SK-N-SH (cell line): ENCODE measurements around the gene NELFA. TPM values are rescaled to one million over a fixed set of nuclear protein-coding genes. Genes with fewer than 3 reads are reported as not detected.

Experiments
- CTCF ChIA-PET: fragments of 300-600, 350-600 bp; formaldehyde crosslinking; extraction: SDS; loops from one replicate; lab custom pipeline; 2021; lab: Yijun Ruan, JAX
- POLR2A ChIA-PET: fragments of 350-600 bp; sonication (Branson Sonifier 250); formaldehyde crosslinking; extraction: SDS; loops from one replicate; lab custom pipeline; 2020; ENCODE audit warnings: antibody characterized with exemption, inconsistent platforms; lab: Yijun Ruan, JAX
- DNase-seq: peaks from one replicate; pipeline ENCODE4 v3.0.0; 2012
- H2AFZ ChIP-seq: fragments of 200-600 bp; sonication (generic); 2 replicates; pipeline ENCODE4 v1.8.1; 2016; ENCODE audit warnings: antibody characterized with exemption, mild to moderate bottlenecking, low read depth
- H3F3A ChIP-seq: fragments of 200-600 bp; sonication (generic); replicated peaks from 2 replicates; pipeline ENCODE3; 2016; ENCODE audit warnings: antibody characterized with exemption, mild to moderate bottlenecking; ENCODE audit not compliant: insufficient read depth
- H3K27ac ChIP-seq, 2 experiments: fragments of 200-500 bp in 1 of 2; fragments of 200-600 bp in 1 of 2; sonication (Bioruptor generic) in 1 of 2; sonication (generic), shearing (Covaris generic) in 1 of 2; 2 replicates each; pipeline versions ENCODE4 v1.5.1 to v1.6.1; 2014 to 2016; ENCODE audit warnings: low read depth in 2 of 2, inconsistent platforms in 1 of 2, low read length in 1 of 2, mild to moderate bottlenecking in 1 of 2, mixed read lengths in 1 of 2
- H3K27me3 ChIP-seq: fragments of 200-600 bp; sonication (generic), shearing (Covaris generic); 2 replicates; pipeline ENCODE4 v1.6.1; 2016; ENCODE audit warnings: mixed run types; ENCODE audit not compliant: insufficient read depth
- H3K36me3 ChIP-seq, 2 experiments: fragments of 200-500 bp in 1 of 2; fragments of 200-600 bp in 1 of 2; sonication (Bioruptor generic) in 1 of 2; sonication (generic) in 1 of 2; replicated peaks in 1 of 2; 2 replicates each; pipeline versions ENCODE3 to v1.5.1; 2014 to 2016; ENCODE audit warnings: low read length in 1 of 2, mild to moderate bottlenecking in 1 of 2; ENCODE audit not compliant: insufficient read depth in 2 of 2, control insufficient read depth in 1 of 2
- H3K4me1 ChIP-seq, 2 experiments: fragments of 200-500 bp in 1 of 2; fragments of 200-600 bp in 1 of 2; sonication (Bioruptor generic) in 1 of 2; sonication (generic), shearing (Covaris generic) in 1 of 2; 2 replicates each; pipeline versions ENCODE4 v1.5.1 to v1.6.1; 2014 to 2016; ENCODE audit warnings: low read depth in 1 of 2, low read length in 1 of 2, mixed run types in 1 of 2; ENCODE audit not compliant: insufficient read depth in 2 of 2, control insufficient read depth in 1 of 2
- H3K4me2 ChIP-seq: fragments of 200-600 bp; sonication (generic), shearing (Covaris generic); 2 replicates; pipeline ENCODE4 v1.6.1; 2017; ENCODE audit warnings: mixed run types
- H3K4me3 ChIP-seq, 2 experiments: fragments of 200-500 bp in 1 of 2; fragments of 200-600 bp in 1 of 2; sonication (Bioruptor generic) in 1 of 2; sonication (generic), shearing (Covaris generic) in 1 of 2; 2 replicates each; pipeline versions ENCODE4 v1.5.1 to v1.8.1; 2014 to 2016; ENCODE audit warnings: low read depth in 2 of 2, inconsistent platforms in 1 of 2, low read length in 1 of 2, mild to moderate bottlenecking in 1 of 2, mixed read lengths in 1 of 2, moderate library complexity in 1 of 2
- H3K79me2 ChIP-seq: fragments of 200-600 bp; sonication (generic); 2 replicates; pipeline ENCODE4 v1.8.1; 2017; ENCODE audit warnings: mild to moderate bottlenecking; ENCODE audit not compliant: insufficient read depth
- H3K9ac ChIP-seq: fragments of 200-600 bp; sonication (generic); 2 replicates; pipeline ENCODE4 v1.6.1; 2017; ENCODE audit warnings: mixed run types
- H3K9me2 ChIP-seq: fragments of 200-600 bp; sonication (generic); 2 replicates; pipeline ENCODE4 v1.6.1; 2017; ENCODE audit warnings: mixed run types
- H3K9me3 ChIP-seq: fragments of 200-600 bp; sonication (generic); 2 replicates; pipeline ENCODE4 v1.6.1; 2017; ENCODE audit warnings: mixed run types, mild to moderate bottlenecking, moderate library complexity
- H4K20me1 ChIP-seq: fragments of 200-600 bp; sonication (generic); 2 replicates; pipeline ENCODE4 v1.6.1; 2017; ENCODE audit warnings: mild to moderate bottlenecking, mixed run types; ENCODE audit not compliant: insufficient read depth
- CHD2 ChIP-seq: fragments of 150-350 bp; IDR thresholded peaks from 2 replicates; pipeline ENCODE4 v1.6.1; 2018; ENCODE audit warnings: low read length; ENCODE audit not compliant: partially characterized antibody
- ELF1 ChIP-seq: IDR thresholded peaks from 2 replicates; pipeline ENCODE4 v1.4.0; 2012
- EP300 ChIP-seq, 2 experiments: IDR thresholded peaks; 2 replicates each; pipeline versions ENCODE4 v1.4.0 to v1.6.1; 2012; ENCODE audit warnings: borderline replicate concordance in 1 of 2, low read depth in 1 of 2, low read length in 1 of 2
- FOXM1 ChIP-seq: IDR thresholded peaks from 2 replicates; pipeline ENCODE4 v1.4.0; 2012; ENCODE audit warnings: low read depth, mild to moderate bottlenecking
- GABPA ChIP-seq: IDR thresholded peaks from 2 replicates; pipeline ENCODE4 v1.4.0; 2012; ENCODE audit warnings: low read depth, mild to moderate bottlenecking
- GATA2 ChIP-seq: sonication (generic); formaldehyde crosslinking; IDR thresholded peaks from 2 replicates; pipeline ENCODE4 v1.5.0; 2020; ENCODE audit warnings: mild to moderate bottlenecking, missing genetic modification reagents
- JUND ChIP-seq: IDR thresholded peaks from 2 replicates; pipeline ENCODE4 v1.4.0; 2012
- MXI1 ChIP-seq: IDR thresholded peaks from 2 replicates; pipeline ENCODE4 v1.6.1; 2012; ENCODE audit warnings: mild to moderate bottlenecking, low read depth, low read length, improper control_type of control experiment
- POLR2AphosphoS5 ChIP-seq: IDR thresholded peaks from 2 replicates; pipeline ENCODE4 v1.6.1; 2012; ENCODE audit warnings: low read depth, low read length
- RCOR1 ChIP-seq: fragments of 150-350 bp; IDR thresholded peaks from 2 replicates; pipeline ENCODE4 v1.6.1; 2017; ENCODE audit warnings: antibody characterized with exemption, low read length
- RFX5 ChIP-seq: IDR thresholded peaks from 2 replicates; pipeline ENCODE4 v1.6.1; 2012; ENCODE audit warnings: mild to moderate bottlenecking, improper control_type of control experiment, low read length
- RXRA ChIP-seq: IDR thresholded peaks from 2 replicates; pipeline ENCODE4 v1.4.0; 2012; ENCODE audit warnings: low read depth, mild to moderate bottlenecking, borderline replicate concordance
- SIN3A ChIP-seq: IDR thresholded peaks from 2 replicates; pipeline ENCODE4 v1.6.1; 2012; ENCODE audit warnings: low read depth, mild to moderate bottlenecking, low read length, moderate library complexity, borderline replicate concordance
- TAF1 ChIP-seq: IDR thresholded peaks from 2 replicates; pipeline ENCODE4 v1.6.1; 2012; ENCODE audit warnings: low read depth, mild to moderate bottlenecking, low read length, moderate library complexity, borderline replicate concordance
- TCF12 ChIP-seq: IDR thresholded peaks from 2 replicates; pipeline ENCODE4 v1.4.0; 2012
- TEAD4 ChIP-seq: IDR thresholded peaks from 2 replicates; pipeline ENCODE4 v1.4.0; 2012; ENCODE audit warnings: mild to moderate bottlenecking, borderline replicate concordance; ENCODE audit not compliant: insufficient read depth
- WGBS: methylation state at CpG from one replicate; pipeline ENCODE4 v1.1.6; 2017; ENCODE audit warnings: low lambda C conversion rate; 5-methylcytosine and 5-hydroxymethylcytosine counted together
- polyA plus RNA-seq, 3 experiments: library from polyadenylated mRNA; depleted of rRNA; stranded (reverse); fragments of >200 nt; gene quantifications; 2 replicates each; pipeline ENCODE4 v1.2.3, GENCODE V29; 2012
- TF ChIP-seq, protein P1 (sequence below): IDR thresholded peaks from 2 replicates; pipeline ENCODE4 v1.4.0; 2012; ENCODE audit warnings: low read depth
- TF ChIP-seq, protein P2 (sequence below): IDR thresholded peaks from 2 replicates; pipeline ENCODE4 v1.4.0; 2012; ENCODE audit warnings: low read depth, borderline replicate concordance
- TF ChIP-seq, protein P3 (sequence below): fragments of 150-350 bp; IDR thresholded peaks from 2 replicates; pipeline ENCODE4 v1.6.1; 2016; ENCODE audit warnings: mild to moderate bottlenecking, low read depth, low read length

NELFA gene
- polyA plus RNA-seq, 1 of the 3 experiments (the other 2 are of a cell fraction) = 26.8 TPM

DNA sequence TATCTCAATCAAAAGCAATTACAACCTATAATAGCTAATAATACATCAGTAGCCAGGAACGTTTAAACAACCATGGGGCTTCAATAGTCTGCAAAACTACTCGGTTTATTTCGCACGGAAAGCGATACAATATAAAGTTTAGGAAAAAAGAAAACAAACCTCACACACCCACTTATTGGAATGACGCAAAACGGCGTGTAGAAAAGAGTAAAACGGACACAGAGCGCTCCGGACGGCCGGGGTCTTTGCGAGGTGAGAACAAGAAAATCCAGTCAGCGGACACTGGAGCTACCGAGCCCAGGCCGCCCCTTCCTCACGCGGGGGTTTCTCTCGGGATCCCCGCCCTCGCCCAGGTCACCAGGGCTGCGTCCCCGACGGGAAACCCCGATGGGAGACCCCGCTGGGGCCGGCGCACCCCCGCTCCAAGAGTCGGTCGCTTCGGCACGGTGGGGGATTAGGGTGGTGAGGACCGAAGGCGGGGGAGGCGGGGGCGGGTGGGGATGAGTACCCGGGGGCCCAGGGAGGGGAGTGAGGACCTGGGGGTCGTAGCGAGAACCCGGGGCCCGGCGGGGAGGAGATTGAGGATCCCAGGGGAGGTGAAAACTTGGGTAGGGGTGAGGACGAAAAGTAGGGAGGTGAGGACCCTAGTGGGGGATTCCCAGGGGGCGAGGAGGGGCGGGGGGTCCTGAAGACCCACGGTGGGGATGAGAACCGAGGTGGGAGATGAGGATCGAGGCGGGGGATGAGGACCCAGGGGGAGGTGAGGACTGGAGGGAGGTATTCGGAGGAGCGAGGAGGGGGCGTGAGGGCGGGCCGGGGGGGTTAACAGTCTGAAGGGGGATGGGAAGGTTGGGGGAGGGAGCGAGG lies 737 bp downstream of the NELFA start:
- Histone ChIP-seq H3K27ac (peak overlapping the region in 1 of 2 experiments; percentile 90; a peak in 1 of 4 replicates), H3K4me3 (peak overlapping the region; percentile 75 to 89), H3K79me2 (peaks cover 57% of the 10 kb centered on the region), H3K9me2 (no peaks in the 10 kb centered on the region), H3K27me3 (no peaks in the 10 kb centered on the region), H4K20me1 (peaks cover 30% of the 10 kb centered on the region), H3K9me3 (no peaks in the 10 kb centered on the region), H3K36me3 (peaks cover 0 to 12% of the 10 kb centered on the region in 2 experiments), H3K4me1 (peaks cover 5 to 7% of the 10 kb centered on the region in 2 experiments; a peak in 1 of 4 replicates), H3F3A (peaks cover 19% of the 10 kb centered on the region), H2AFZ (peak overlapping the region; percentile 58; the same call in 1 of the 2 replicates), H3K4me2 (peak overlapping the region; percentile 95), H3K9ac (peak overlapping the region; percentile 95)
- DNase-seq = peak; percentile 78
- WGBS = 1% methylated on average over 57 of the region's 57 CpGs
- CTCF ChIA-PET = interaction anchor here (0.6 to 2.9 kb wide), 6 partner anchors 8 to 406 kb away, joined by 3 to 12 read pairs (median 5); no protein-coding TSS in a partner anchor
- POLR2A ChIA-PET = interaction anchor here (1.7 kb wide), 1 partner anchor 24 kb away, joined by 6 read pairs; no protein-coding TSS in a partner anchor
- TF ChIP-seq, protein P1, sequence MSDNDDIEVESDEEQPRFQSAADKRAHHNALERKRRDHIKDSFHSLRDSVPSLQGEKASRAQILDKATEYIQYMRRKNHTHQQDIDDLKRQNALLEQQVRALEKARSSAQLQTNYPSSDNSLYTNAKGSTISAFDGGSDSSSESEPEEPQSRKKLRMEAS = no peak
- TF ChIP-seq FOXM1 (no peak), RCOR1 (no peak), TEAD4 (no peak), TAF1 (no peak), ELF1 (no peak), JUND (no peak), GATA2 (no peak), SIN3A (no peak), TCF12 (no peak), GABPA (no peak), RFX5 (no peak), MXI1 (no peak), EP300 (IDR thresholded peaks at IDR 0.05; ENCODE audit: borderline replicate concordance in 1 of 2, low read depth in 1 of 2, low read length in 1 of 2) (no peak), POLR2AphosphoS5 (no peak), CHD2 (no peak), RXRA (no peak)
- TF ChIP-seq, protein P2, sequence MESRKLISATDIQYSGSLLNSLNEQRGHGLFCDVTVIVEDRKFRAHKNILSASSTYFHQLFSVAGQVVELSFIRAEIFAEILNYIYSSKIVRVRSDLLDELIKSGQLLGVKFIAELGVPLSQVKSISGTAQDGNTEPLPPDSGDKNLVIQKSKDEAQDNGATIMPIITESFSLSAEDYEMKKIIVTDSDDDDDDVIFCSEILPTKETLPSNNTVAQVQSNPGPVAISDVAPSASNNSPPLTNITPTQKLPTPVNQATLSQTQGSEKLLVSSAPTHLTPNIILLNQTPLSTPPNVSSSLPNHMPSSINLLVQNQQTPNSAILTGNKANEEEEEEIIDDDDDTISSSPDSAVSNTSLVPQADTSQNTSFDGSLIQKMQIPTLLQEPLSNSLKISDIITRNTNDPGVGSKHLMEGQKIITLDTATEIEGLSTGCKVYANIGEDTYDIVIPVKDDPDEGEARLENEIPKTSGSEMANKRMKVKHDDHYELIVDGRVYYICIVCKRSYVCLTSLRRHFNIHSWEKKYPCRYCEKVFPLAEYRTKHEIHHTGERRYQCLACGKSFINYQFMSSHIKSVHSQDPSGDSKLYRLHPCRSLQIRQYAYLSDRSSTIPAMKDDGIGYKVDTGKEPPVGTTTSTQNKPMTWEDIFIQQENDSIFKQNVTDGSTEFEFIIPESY = no peak
- TF ChIP-seq, protein P3, sequence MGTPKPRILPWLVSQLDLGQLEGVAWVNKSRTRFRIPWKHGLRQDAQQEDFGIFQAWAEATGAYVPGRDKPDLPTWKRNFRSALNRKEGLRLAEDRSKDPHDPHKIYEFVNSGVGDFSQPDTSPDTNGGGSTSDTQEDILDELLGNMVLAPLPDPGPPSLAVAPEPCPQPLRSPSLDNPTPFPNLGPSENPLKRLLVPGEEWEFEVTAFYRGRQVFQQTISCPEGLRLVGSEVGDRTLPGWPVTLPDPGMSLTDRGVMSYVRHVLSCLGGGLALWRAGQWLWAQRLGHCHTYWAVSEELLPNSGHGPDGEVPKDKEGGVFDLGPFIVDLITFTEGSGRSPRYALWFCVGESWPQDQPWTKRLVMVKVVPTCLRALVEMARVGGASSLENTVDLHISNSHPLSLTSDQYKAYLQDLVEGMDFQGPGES = no peak
